Duodenal mucosa (tissue), 2 donors: ENCODE results near the gene CERS3.

ENCODE experiments used
- H3K27ac ChIP-seq: one replicate; pipeline ENCODE4 v1.7.0; 2013; ENCODE audit warnings: low read depth, low read length
- H3K27me3 ChIP-seq, 2 donors: one replicate each; pipeline ENCODE4 v1.7.0; 2013; ENCODE audit warnings: low read length in 2 of 2, control low read depth in 1 of 2; ENCODE audit not compliant: insufficient read depth in 2 of 2, control insufficient read depth in 1 of 2
- H3K36me3 ChIP-seq, 2 donors: one replicate each; pipeline ENCODE4 v1.7.0; 2013; ENCODE audit warnings: low read length in 2 of 2, control low read depth in 1 of 2; ENCODE audit not compliant: insufficient read depth in 2 of 2, control insufficient read depth in 1 of 2
- H3K4me1 ChIP-seq, 2 donors: one replicate each; pipeline ENCODE4 v1.7.0; 2013; ENCODE audit warnings: low read length in 2 of 2, control low read depth in 1 of 2; ENCODE audit not compliant: insufficient read depth in 2 of 2, control insufficient read depth in 1 of 2
- H3K4me3 ChIP-seq, 2 donors: one replicate each; pipeline ENCODE4 v1.7.0; 2013; ENCODE audit warnings: low read length in 2 of 2, low read depth in 1 of 2
- H3K9ac ChIP-seq, 2 donors: one replicate each; pipeline ENCODE4 v1.7.0; 2013; ENCODE audit warnings: low read length in 2 of 2, low read depth in 1 of 2
- H3K9me3 ChIP-seq, 2 donors: one replicate each; pipeline ENCODE4 v1.7.0; 2013; ENCODE audit warnings: low read length in 2 of 2, control low read depth in 1 of 2; ENCODE audit not compliant: control insufficient read depth in 1 of 2

Gene CERS3

DNA sequence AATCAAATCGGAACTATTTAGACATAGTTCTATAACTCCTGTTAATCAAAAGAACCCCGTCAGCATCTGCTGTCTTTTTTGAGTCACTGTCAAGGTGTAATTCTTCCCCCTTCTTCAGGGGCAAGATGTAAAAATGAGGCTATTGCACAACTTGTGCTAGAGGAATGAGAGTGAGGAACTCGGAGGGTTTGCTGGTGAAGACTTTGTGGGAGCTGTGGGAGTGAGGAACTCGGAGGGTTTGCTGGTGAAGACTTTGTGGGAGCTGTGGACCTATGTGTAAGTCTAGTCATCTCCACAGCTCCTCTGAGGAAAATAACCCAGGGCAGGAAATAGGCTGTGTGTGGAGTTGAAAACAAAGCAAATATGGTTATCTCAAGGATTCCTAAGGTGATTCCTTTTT is 2.5 kb upstream of the CERS3 start:
- H3K9ac ChIP-seq = no peak overlapping the region
- no peak overlapping the region for H3K4me3 ChIP-seq
- no peak overlapping the region for H3K27ac ChIP-seq
- H3K4me1 ChIP-seq = no peaks in the 10 kb centered on the region
- no peaks in the 10 kb centered on the region for H3K9me3 ChIP-seq
- no peaks in the 10 kb centered on the region for H3K27me3 ChIP-seq
- no peaks in the 10 kb centered on the region for H3K36me3 ChIP-seq

GRCh38 chr15:100529556-100529955 is 806 bp upstream of the CERS3 start:
- Histone ChIP-seq H3K9ac (no peak overlapping the region), H3K4me1 (no peaks in the 10 kb centered on the region), H3K36me3 (no peaks in the 10 kb centered on the region), H3K27me3 (no peaks in the 10 kb centered on the region), H3K4me3 (no peak overlapping the region), H3K27ac (no peak overlapping the region), H3K9me3 (no peaks in the 10 kb centered on the region)

DNA sequence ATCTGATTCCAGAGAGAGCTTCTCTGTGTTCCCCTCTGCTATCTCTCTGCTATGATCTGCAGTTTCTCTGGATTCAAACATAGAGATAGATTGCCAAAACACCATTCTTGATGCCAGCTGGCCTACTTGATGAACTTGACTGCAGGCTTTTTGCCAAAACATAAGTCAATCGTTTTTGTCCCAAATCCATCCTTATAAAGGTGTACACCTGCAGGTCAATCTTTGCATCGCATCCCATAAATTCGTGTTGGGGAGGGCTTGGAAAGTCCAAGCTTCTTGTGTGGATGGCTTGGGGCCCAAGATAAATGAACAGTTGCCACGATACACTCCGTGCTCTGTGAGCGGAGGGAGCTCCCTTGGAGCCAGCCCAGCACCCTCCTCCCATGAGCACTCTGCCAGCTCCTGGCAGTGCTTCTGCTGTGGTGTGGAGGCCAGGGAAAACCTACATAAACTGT is 2.7 kb downstream of the CERS3 start:
- Histone ChIP-seq H3K27me3 (no peaks in the 10 kb centered on the region), H3K4me3 (no peak overlapping the region), H3K9ac (no peak overlapping the region), H3K27ac (no peak overlapping the region), H3K4me1 (no peaks in the 10 kb centered on the region), H3K9me3 (no peaks in the 10 kb centered on the region), H3K36me3 (no peaks in the 10 kb centered on the region)

- H3K27me3 ChIP-seq = no peaks in the 10 kb centered on the region
- H3K9me3 ChIP-seq = no peaks in the 10 kb centered on the region
- H3K4me1 ChIP-seq = peaks cover 0 to under 1% of the 10 kb centered on the region in 2 donors
- no peak overlapping the region for H3K4me3 ChIP-seq
- H3K36me3 ChIP-seq = no peaks in the 10 kb centered on the region
- H3K9ac ChIP-seq = no peak overlapping the region
- no peak overlapping the region for H3K27ac ChIP-seq
Observed at GRCh38 chr15:100525436-100525835, 3.3 kb downstream of the CERS3 start.

DNA sequence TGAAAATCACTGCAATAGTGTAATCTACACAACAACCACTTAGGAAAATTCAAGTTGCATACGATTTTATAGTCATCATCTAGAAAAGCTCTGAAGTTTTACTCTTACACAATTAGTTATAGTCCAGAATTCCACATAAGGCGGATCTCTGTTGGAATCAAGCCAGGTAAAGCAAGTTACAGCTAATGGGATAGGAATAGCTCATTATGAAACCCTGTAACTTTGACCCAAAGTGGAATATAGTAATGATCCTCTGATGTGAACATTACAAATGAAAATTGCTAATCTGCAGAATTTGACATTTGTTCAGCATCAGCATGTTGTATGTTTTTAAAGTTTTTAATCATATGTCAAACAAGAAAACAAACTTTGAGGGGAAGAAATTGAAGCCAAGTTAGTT is 4.4 kb downstream of the CERS3 start:
- H3K4me1 ChIP-seq = peaks cover 5 to 8% of the 10 kb centered on the region in 2 donors

DNA sequence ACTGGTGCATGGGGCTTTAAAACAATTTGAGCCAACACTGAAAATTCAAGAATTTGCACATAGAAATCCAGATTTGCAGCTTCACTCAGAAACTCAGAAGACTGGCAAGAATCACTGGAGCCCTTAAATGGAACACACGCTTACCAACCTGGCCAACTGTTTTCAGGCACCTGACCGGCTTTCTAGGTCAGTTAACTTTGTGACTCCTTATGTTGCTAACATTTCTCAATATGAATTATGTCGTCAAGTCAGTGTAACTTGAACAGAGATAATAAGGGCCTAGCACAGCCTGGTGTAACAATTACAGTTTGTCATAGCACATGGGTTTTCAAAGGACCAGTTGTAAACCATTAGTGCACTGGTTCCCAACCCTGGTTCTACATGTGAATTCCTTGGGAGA is 6.8 kb downstream of the CERS3 start:
- H3K4me1 ChIP-seq = peaks cover 5 to 8% of the 10 kb centered on the region in 2 donors
- no peaks in the 10 kb centered on the region for H3K27me3 ChIP-seq
- no peak overlapping the region for H3K9ac ChIP-seq
- no peak overlapping the region for H3K4me3 ChIP-seq
- H3K9me3 ChIP-seq = no peaks in the 10 kb centered on the region
- H3K36me3 ChIP-seq = no peaks in the 10 kb centered on the region
- no peak overlapping the region for H3K27ac ChIP-seq

More for the DNA sequence above, 4.4 kb downstream of the CERS3 start:
- Histone ChIP-seq H3K27me3 (no peaks in the 10 kb centered on the region), H3K9ac (no peak overlapping the region), H3K4me3 (no peak overlapping the region), H3K9me3 (no peaks in the 10 kb centered on the region), H3K36me3 (no peaks in the 10 kb centered on the region), H3K27ac (no peak overlapping the region)

DNA sequence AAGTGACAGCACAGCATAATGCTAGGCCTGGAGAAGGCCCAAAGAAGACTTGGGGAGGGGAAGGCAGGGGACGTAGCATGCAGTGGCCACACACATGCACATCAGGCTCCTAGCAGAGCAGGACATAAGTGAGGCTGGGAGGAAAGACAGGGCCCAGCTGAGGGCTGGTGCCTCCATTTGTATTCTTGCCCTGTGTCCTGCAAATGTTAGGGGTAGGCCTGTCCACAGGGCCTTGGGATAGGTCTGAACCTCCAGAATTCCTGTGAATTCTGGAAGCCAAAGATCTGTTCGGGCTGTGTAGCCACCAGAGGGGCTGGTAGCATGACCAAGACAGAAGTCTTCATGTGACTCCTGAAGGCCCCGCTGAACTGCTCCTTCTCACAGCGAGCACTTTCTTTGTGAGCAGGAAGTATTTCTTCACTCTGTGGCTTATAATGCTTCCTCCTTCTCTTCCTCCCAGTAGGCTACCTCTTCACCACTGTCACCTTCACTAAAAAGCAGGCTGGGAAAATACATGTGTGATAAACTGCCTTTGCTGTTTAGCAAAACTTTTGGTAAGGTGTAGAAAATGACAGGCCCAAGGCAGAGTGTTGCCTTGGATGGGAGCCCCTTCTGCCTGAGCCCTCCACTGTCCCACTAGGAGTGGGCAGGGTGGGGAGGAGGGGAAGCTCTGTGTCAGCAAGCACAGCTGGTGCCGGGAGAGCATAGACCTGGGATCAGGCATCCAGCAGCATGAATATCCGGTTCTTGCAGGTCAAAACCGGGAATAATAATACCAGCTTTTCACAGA is 8.4 kb downstream of the CERS3 start:
- H3K9ac ChIP-seq = no peak overlapping the region
- no peak overlapping the region for H3K4me3 ChIP-seq
- H3K27me3 ChIP-seq = no peaks in the 10 kb centered on the region
- no peak overlapping the region for H3K27ac ChIP-seq
- no peaks in the 10 kb centered on the region for H3K36me3 ChIP-seq
- H3K9me3 ChIP-seq = no peaks in the 10 kb centered on the region
- peaks cover 5 to 8% of the 10 kb centered on the region in 2 donors for H3K4me1 ChIP-seq

DNA sequence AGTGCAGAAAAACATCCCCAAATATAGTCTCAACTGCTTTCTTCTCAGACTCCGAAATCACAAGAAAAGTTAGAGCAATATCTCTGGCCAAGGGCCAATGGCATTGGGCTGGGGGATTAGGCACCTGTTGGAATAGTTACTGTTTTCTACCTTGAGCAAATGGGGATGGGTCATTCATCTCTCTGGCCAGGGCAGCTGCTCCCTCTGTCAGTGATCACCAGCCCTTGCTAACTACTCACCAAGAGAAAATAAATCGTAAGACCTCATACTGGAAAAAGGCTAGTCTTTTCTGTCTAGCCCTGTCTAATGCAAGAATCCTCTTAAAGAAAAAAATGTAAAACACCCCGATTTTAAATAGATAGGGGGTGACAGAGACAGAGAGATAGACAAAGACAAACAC is 10.9 kb downstream of the CERS3 start:
- no peak overlapping the region for H3K9ac ChIP-seq
- H3K4me1 ChIP-seq = peaks cover 5 to 8% of the 10 kb centered on the region in 2 donors
- H3K9me3 ChIP-seq = no peaks in the 10 kb centered on the region
- H3K4me3 ChIP-seq = no peak overlapping the region
- H3K27me3 ChIP-seq = no peaks in the 10 kb centered on the region
- no peaks in the 10 kb centered on the region for H3K36me3 ChIP-seq
- H3K27ac ChIP-seq = no peak overlapping the region

DNA sequence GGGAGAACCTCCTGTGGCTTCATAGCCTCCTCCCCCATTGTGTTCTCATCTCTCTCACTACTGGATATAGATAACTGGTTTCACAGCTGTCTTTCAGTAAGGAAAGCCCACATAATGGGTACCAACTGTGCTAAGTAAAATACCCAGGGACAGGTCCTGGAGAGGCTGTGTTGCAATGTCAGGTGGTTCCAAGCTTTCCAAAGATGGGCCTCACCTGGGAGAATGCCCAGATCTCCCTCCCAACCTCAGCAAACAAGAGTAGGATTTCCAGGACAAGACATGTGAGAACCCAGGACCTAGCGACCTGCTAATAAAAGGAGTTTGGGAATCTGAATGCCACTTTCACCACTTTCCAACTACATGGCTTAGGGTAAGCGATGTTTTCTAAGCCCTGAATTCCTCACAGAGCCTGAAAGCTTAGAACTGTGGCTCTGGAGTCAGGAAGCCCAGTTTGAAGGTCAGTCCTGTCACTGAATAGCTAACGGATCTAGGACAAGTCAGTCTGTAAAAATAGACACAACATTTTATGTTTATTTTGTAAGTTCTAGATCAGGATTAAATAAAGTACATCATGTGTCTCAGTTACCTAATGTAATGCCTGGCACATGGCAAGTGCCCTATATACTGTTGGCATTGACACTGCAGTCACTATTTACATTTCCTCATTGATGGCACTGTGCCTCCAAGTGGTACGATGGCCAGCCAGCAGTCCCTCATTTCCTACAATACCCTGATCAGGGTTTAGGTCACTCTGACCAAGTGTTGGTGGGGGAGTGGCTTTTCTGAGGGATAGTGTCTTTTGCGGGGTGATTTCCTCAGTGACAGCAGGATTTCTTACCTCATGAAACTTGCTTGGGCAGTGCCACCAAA is 11.9 kb downstream of the CERS3 start:
- H3K4me1 ChIP-seq = peaks cover 5 to 8% of the 10 kb centered on the region in 2 donors
- no peaks in the 10 kb centered on the region for H3K9me3 ChIP-seq
- H3K4me3 ChIP-seq = no peak overlapping the region
- H3K9ac ChIP-seq = no peak overlapping the region
- no peaks in the 10 kb centered on the region for H3K36me3 ChIP-seq
- H3K27me3 ChIP-seq = no peaks in the 10 kb centered on the region
- no peak overlapping the region for H3K27ac ChIP-seq

DNA sequence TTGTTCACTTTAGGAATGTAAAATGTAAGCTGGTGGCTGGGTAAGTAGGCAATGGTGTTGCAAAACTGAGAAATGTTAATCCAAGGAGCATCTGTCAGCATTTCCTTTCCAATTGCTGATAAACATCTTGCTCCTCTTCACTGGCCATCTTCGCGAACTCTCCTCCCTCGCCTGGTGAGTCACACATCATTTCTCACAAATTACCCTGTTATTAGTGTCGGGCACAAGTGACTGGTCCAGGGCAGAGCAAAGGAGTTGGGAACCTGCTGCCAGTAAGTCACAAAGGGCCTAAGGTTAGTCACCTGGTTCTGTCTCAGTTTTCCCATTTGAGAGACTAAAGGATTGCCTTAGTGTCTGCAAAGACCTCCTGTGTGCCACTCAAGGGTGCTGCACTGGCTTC is 13.0 kb downstream of the CERS3 start:
- Histone ChIP-seq H3K4me3 (no peak overlapping the region), H3K36me3 (no peaks in the 10 kb centered on the region), H3K9ac (no peak overlapping the region), H3K9me3 (no peaks in the 10 kb centered on the region), H3K27ac (no peak overlapping the region), H3K27me3 (no peaks in the 10 kb centered on the region), H3K4me1 (peaks cover 5 to 8% of the 10 kb centered on the region in 2 donors)
